ENCODE results near the gene ADD3. TPM values are rescaled to one million over a fixed set of nuclear protein-coding genes. Genes with fewer than 3 reads are reported as not detected.
"Not testable (repeated sequence)": the region's sequence is repeated elsewhere in the genome, so short reads cannot be mapped to it uniquely, and the experiment has no call there.

Gene ADD3
- total RNA-seq, 1 donor = 44.2 TPM

DNA sequence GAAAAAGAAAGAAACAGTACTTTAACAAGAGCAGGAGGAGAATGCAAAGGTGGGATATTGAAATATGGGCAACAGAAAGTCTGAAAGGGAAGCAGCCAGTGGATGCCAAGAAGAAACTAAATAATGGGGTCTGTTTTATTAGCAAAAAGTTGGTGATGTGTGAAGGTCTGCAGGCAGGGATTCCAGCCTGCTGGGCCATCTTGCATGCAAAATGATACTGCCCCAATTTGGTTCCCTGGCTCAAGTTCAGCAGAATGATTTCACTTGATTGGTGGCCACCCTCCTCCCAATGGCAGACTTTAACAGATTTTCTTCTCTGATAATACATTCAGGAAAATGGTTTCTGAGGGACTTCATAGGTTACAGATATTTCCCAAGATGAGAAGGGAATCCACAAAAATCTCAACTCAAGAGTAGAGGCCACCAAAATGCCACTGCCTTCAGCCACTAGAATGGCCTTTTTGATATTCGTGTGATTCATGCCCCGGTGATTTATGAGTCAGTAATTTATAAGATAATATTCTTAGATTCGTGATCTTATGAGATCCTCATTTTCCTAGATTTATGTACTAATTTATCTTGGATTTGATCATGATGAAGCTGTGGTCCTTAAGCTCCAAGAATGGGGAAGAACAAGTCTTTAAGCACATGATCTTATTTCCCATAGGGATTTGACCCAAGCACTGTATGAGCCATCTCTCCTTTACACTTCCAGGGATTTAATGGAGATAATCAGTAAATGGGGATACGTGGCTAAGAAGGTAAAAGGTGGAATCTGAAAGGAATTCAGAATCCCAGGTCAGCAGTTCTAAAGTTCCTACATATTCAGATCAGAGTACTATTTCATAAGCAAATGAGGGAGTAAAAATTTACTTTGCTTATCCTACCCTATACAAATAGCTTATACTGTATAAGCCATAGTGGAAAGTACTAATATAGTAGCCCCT, 32.3 kb upstream of the ADD3 start:
- no peak for DNase-seq (ENCODE audit: low read depth in 2 of 3, low spot score in 2 of 3)

- DNase-seq (ENCODE audit: low read depth in 2 of 3, low spot score in 2 of 3) = no peak
Measured at GRCh38 chr10:109976681-109977080, 31.1 kb upstream of the ADD3 start.

GRCh38 chr10:109977382-109977806, 30.4 kb upstream of the ADD3 start:
- no peak for DNase-seq (ENCODE audit: low read depth in 2 of 3, low spot score in 2 of 3)

DNA sequence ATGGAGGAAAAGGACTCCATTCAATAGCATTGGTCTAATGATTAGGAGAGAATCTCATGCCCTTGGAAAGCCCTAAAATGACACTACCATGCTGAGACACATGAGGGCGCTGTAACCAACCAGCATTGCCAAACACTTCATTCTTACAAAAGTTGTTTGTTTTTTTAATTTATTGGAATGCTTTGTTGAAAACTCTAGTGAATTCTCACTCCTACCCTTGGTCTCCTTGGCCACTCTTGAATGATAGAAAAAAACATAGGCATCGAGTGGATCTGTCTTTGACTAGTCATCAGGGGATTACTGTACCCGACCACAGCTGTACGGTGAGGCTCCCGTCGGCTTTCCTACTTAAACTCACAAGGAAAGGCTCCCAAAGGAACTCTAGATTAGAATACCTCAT, 29.3 kb upstream of the ADD3 start:
- DNase-seq (ENCODE audit: low read depth in 2 of 3, low spot score in 2 of 3) = peak; percentile 35 to 67 (median 43)

GRCh38 chr10:109979215-109979614, 28.6 kb upstream of the ADD3 start:
- DNase-seq (ENCODE audit: low read depth in 2 of 3, low spot score in 2 of 3) = no peak

- DNase-seq (ENCODE audit: low read depth in 2 of 3, low spot score in 2 of 3) = no peak
Measured at GRCh38 chr10:109981650-109982049, 26.1 kb upstream of the ADD3 start.

- no peak for DNase-seq (ENCODE audit: low read depth in 2 of 3, low spot score in 2 of 3)
Measured at GRCh38 chr10:109982123-109982522, 25.7 kb upstream of the ADD3 start.

DNA sequence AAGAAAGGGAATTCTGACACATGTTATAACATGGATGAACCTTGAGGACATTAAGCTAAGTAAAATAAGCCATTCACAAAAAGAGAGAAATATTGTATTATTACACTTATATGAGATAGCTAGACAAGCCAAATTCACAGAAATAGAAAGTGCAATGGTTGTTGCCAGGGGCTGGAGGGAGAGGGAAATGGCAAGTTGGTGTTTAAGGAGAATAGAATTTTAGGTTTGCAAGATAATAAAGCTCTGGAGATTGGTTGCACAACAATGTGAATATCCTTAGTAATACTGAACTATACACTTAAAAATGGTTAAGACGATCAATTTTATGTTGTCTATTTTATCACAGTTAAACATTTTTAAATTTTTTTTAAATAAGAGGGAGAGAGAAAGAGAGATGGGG, 25.0 kb upstream of the ADD3 start:
- DNase-seq (ENCODE audit: low read depth in 2 of 3, low spot score in 2 of 3) = no peak

DNA sequence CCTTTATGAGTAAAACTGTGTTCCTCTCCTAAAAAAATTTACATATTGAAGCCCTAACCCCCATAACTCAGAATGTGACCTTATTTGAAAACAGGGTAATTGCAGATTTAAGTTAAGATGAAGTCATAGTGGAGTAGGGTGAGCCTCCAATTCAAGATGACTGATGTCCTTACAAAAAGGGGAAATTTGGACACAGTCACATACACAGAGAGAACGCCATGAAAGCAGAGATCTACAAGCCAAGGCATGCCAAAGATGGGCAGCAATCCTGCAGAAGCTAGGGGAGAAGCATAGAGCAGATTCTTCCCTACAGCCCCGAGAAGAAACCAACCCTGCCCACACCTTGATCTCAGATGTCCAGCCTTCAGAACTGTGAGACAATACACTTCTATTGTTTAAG, 23.8 kb upstream of the ADD3 start:
- DNase-seq (ENCODE audit: low read depth in 2 of 3, low spot score in 2 of 3) = no peak

- not testable (repeated sequence) for DNase-seq (ENCODE audit: low read depth in 2 of 3, low spot score in 2 of 3)
Measured at GRCh38 chr10:109985768-109986167, 22.0 kb upstream of the ADD3 start.

DNA sequence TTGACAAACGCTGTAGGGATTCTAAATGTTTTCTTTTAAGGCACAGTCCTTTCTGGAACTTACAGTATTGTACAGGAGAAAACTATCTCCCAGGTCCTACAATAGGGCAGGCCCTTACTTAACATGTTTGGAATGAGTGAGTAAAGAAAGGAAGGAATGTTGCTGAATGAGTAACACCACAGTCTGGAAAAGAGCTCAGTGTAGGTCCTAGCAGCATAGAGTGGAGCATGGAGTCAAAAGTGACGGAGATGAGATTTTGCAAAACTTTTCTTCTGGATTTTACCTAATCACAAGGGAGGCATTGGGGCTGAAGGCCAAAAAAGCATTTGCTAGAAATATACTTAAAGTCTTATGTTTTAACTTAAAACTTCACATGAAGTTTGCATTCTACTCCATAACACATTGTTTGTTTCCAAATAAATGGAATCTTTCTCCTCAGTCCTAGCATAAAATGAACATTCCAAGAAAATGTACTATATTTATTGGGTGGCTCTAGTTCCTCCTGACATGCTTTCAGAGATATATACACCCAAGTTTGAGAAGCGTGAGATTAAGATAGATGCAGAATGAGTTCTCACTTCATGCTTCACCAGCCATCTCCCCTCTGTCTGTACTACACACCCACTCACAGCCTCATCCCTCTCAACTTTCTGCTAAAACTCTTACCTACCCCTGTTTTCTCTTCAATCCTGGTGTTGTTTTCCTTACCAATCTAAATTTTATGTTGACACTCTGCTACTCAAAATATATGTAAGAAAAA, 20.2 kb upstream of the ADD3 start:
- DNase-seq (ENCODE audit: low read depth in 2 of 3, low spot score in 2 of 3) = no peak

DNA sequence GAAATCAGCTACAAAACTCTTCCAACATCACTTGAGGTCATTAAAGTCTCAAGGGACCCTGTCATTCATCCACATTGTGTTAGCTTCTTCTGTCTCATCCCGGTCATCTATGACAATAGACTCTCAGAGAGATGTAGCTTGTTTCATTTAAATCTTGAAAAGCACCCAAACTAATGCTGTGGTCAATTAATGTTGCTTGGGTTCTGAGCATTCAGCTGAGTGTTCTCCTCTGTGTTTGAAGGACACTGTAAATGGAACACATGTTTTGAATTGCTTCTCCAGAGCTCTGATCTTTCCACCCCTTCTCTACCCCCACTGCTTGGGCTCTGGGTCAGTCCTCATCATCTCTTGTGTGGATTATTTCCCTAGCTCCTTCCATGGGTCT, 19.6 kb upstream of the ADD3 start:
- DNase-seq (ENCODE audit: low read depth in 2 of 3, low spot score in 2 of 3) = no peak

DNA sequence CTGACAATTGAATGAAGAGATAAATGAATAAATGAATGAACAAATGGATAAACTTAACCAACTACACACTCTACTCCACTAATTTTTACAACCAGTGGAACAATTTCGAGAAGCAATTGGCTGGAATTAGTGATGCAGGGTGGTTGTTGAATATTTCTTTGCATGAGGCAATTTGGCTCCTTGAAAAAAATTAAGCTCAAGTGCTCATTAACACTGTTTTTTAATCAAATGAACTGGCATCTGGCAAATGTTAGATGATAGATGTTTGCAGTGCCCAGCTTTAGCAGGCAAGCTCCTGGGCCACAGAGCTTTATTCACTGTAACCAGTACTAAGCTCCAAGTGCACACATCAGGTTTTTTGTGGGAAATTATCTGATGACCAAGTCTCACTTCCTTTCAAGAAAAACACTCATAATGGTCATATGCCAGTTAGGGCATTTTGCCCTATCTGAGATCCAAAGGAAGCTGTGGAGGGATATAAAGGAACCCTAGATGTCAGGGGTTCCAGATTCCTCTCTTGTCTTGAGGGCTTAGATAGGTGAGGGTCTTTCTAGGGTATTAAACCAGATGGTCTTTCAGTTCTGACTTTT, 16.4 kb upstream of the ADD3 start:
- no peak for DNase-seq (ENCODE audit: low read depth in 2 of 3, low spot score in 2 of 3)

GRCh38 chr10:109992485-109992884, 15.3 kb upstream of the ADD3 start:
- DNase-seq (ENCODE audit: low read depth in 2 of 3, low spot score in 2 of 3) = no peak

DNA sequence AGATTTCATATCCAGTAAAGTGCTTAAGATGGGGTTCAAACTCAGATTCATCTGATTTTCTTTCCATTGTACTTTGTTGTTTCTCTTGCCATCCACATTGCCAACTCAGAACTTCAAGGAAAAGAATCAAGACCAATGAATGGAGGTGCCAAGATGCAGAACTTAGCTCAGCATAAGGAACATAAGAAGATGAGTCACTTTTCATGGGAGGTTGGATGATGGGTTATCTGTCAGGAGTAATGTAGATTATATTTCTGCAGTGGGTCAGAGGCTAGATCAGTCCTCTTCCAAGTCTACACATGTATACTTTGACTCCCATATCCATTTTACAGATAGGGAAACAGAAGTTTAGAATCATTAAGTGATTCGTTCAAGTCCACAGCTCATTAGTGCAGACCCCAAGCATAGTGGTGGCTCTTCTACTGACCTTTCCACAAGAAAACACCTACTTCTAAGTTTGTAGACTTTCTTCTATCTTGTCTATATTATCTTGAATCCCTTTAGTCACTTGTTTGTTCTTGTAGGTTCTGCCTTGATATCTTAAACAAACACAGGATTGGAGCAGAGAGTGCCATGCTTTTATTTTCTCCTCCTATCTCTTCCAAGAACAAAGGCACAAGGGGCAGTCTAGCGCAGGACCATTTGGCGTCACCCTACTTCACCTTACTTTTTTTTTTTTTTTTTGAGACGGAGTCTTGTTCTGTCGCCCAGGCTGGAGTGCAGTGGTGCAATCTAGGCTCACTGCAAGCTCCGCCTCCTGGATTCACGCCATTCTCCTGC, 14.0 kb upstream of the ADD3 start:
- DNase-seq (ENCODE audit: low read depth in 2 of 3, low spot score in 2 of 3) = no peak

DNA sequence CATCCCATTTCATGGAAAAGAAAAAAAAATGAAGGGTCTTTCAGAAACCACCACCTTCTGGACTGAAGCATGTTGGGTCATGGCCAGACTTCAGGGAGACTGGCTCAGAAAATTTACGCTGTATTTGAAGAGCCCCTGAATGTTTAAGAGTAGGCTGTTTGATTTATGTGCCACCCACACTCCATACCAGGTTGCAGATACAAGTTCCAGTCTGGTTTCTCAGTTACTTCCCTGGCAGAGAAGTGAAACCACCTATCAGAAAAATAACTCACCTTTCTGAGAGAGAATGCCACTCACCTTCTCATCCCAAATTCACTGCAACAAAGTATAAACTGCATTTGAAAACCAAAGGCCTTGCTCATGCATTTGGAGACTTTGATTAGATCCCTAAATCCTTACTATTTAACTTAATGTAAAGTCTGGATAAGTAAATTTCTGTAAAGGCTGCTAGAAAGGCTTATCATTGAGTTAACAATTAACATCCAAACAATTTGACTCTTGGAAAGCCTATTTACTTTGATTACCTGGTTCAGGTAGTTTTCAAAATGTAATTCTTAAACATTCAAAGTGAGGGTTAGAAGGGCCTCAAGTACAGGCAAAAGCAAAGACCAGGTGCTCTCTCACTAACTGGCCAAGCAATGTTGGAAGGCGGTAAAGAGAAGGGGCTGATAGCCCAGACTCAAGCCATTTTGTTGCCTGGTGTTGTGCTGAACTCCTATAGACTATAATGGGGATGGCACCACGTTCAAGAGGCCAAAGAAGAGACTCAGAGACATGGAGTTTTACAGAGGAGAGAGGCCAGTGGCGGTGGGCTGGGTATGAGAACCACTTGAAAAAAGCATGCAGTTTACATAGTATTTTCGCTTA, 12.8 kb upstream of the ADD3 start:
- no peak for DNase-seq (ENCODE audit: low read depth in 2 of 3, low spot score in 2 of 3)

- DNase-seq (ENCODE audit: low read depth in 2 of 3, low spot score in 2 of 3) = no peak
Measured at GRCh38 chr10:109995595-109995994, 12.2 kb upstream of the ADD3 start.

- DNase-seq (ENCODE audit: low read depth in 2 of 3, low spot score in 2 of 3) = peak in 1 of 3 donors; percentile 41
Measured at GRCh38 chr10:109996225-109996624, 11.6 kb upstream of the ADD3 start.

- no peak for DNase-seq (ENCODE audit: low read depth in 2 of 3, low spot score in 2 of 3)
Measured at GRCh38 chr10:109996766-109997171, 11.0 kb upstream of the ADD3 start.

- DNase-seq (ENCODE audit: low read depth in 2 of 3, low spot score in 2 of 3) = no peak
Measured at GRCh38 chr10:109997233-109997632, 10.6 kb upstream of the ADD3 start.

Measured in hematopoietic multipotent progenitor cell (in vitro differentiated cells).